Measurements from ENCODE around the gene AOPEP. TPM values are rescaled to one million over a fixed set of nuclear protein-coding genes. Genes with fewer than 3 reads are reported as not detected.

AOPEP gene
- total RNA-seq, 2 experiments from 2014 or later = 13.5 to 17.0 TPM

DNA sequence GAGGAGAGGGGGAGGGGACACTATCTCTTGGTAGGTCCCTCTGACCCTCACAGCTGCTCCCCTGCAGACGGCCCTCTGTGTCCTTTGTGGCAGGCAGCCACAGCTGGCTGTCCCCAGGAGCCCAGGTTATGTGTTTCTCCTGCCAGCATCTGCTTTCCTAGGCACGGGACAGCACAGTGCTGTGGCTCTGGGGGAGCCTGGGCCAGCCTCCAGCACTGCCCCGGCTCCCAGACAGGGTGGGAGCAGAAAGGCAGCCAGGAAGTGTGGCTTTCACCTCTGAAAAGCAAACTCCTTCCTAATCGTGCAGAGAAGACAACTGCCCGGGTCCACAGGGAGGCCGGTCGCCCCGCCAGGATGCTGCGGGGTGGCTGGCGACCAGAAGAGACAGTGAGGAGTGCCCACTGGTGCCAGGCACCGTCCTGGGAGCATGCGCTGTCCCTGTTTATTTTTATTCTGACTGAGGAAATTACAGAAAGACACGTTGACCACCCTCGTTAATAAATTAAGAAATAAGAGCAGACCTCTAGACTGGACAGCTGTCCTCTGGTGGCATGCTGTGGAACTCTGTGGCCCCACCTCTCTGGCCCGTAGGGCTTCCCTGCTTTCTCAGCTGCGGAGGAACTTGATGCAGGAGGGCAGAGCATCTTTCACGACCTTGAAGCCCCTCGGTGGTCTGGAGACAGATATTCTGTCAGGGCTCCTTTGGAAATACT is 350.7 kb downstream of the AOPEP start:
- no peaks in the 10 kb centered on the region for H3K27me3 Mint-ChIP-seq
- ChIA-PET POLR2A (no interaction called here), CTCF (no interaction called here)
- no peak for DNase-seq
- peaks cover 2% of the 10 kb centered on the region for H3K36me3 Mint-ChIP-seq (ENCODE audit: low read depth)
- no peak overlapping the region for H3K4me3 Mint-ChIP-seq
- H3K9me3 Mint-ChIP-seq = no peaks in the 10 kb centered on the region
- no peaks in the 10 kb centered on the region for H3K4me1 Mint-ChIP-seq
- H3K27ac Mint-ChIP-seq = no peak overlapping the region

- Mint-ChIP-seq H3K27me3 (no peaks in the 10 kb centered on the region), H3K36me3 (ENCODE audit: low read depth) (peaks cover 5% of the 10 kb centered on the region), H3K9me3 (no peaks in the 10 kb centered on the region), H3K4me3 (no peak overlapping the region), H3K4me1 (no peaks in the 10 kb centered on the region), H3K27ac (no peak overlapping the region)
- DNase-seq = no peak
- CTCF ChIA-PET = no interaction called here
- POLR2A ChIA-PET = no interaction called here
Observed at GRCh38 chr9:95077766-95078370, 351.4 kb downstream of the AOPEP start.

DNA sequence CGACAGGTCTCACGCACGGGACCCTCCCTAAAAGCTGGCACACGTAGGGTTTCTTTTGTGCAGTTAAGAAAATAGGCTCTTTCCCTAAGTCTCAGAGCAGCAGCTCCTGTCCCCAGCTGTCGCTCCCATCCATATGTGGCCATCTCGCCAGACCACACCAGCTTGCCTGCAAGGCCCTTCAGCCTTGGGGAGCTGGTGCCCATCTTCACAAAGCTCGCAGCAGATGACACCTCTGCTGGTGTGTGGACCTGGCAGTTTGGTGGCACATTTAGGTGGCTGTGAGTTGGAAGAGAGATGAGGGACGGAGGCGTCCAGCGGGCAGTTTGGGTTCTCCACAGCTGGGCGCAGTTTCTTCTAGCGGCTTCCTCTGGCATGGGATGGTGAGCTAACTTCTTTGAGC is 352.0 kb downstream of the AOPEP start:
- no peak overlapping the region for H3K4me3 Mint-ChIP-seq
- no peaks in the 10 kb centered on the region for H3K9me3 Mint-ChIP-seq
- no peak for DNase-seq
- H3K36me3 Mint-ChIP-seq (ENCODE audit: low read depth) = peaks cover 5% of the 10 kb centered on the region
- ChIA-PET POLR2A (no interaction called here), CTCF (no interaction called here)
- H3K4me1 Mint-ChIP-seq = no peaks in the 10 kb centered on the region
- H3K27me3 Mint-ChIP-seq = no peaks in the 10 kb centered on the region
- H3K27ac Mint-ChIP-seq = no peak overlapping the region

- ChIA-PET CTCF (no interaction called here), POLR2A (no interaction called here)
- H3K27ac Mint-ChIP-seq = no peak overlapping the region
- no peaks in the 10 kb centered on the region for H3K4me1 Mint-ChIP-seq
- H3K9me3 Mint-ChIP-seq = no peaks in the 10 kb centered on the region
- H3K27me3 Mint-ChIP-seq = no peaks in the 10 kb centered on the region
- H3K36me3 Mint-ChIP-seq (ENCODE audit: low read depth) = peaks cover 5% of the 10 kb centered on the region
- DNase-seq = no peak
- no peak overlapping the region for H3K4me3 Mint-ChIP-seq
Observed at GRCh38 chr9:95078939-95079338, 352.4 kb downstream of the AOPEP start.

DNA sequence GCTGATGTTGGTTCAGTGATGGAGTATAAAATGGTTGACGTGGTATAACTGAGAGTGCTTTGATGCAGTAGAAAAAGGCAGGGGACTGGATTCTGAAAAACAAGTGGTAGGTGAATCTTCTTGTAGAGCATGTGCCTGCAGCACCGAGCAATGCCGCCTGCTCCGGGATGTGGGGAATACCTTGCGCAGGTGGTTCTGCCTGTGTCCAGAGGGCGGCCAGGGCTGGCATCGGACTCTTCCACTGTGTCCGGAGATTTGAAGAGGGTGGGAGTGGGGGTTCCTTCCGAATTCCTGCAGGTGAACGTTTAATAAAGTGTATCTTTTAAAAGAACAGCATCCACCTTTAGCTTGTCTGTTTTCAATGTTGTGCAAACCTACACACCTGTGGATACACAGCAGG is 353.0 kb downstream of the AOPEP start:
- Mint-ChIP-seq H3K9me3 (no peaks in the 10 kb centered on the region), H3K27me3 (no peaks in the 10 kb centered on the region), H3K36me3 (ENCODE audit: low read depth) (peaks cover 5% of the 10 kb centered on the region), H3K27ac (no peak overlapping the region), H3K4me1 (no peaks in the 10 kb centered on the region), H3K4me3 (no peak overlapping the region)
- CTCF ChIA-PET = no interaction called here
- DNase-seq = no peak
- POLR2A ChIA-PET = no interaction called here

- ChIA-PET CTCF (no interaction called here), POLR2A (no interaction called here)
- H3K36me3 Mint-ChIP-seq (ENCODE audit: low read depth) = peaks cover 5% of the 10 kb centered on the region
Observed at GRCh38 chr9:95080961-95081647, 354.6 kb downstream of the AOPEP start.

DNA sequence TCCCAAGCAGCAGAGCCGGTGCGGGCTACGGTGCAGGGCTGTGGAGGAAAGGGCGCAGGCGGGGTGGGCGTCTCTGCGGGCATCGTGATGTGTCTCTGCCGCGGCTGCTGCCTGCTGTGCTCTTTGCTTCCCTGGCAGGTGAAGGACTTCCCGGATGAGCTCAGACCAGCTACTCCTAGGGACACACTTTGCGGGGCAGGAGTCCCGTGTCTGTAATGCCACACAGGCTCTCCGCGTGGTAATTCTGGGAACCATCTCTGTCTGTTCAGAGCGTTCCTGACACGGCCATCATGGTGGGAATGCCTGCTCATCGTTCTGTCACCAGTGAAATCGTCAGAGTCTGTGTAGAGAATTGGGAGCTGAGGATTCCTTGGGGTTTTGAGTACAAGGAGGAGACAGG is 355.5 kb downstream of the AOPEP start:
- H3K36me3 Mint-ChIP-seq (ENCODE audit: low read depth) = peaks cover 5% of the 10 kb centered on the region
- H3K27ac Mint-ChIP-seq = no peak overlapping the region
- no peaks in the 10 kb centered on the region for H3K4me1 Mint-ChIP-seq
- no peaks in the 10 kb centered on the region for H3K27me3 Mint-ChIP-seq
- CTCF ChIA-PET = no interaction called here
- DNase-seq = no peak
- no peaks in the 10 kb centered on the region for H3K9me3 Mint-ChIP-seq
- POLR2A ChIA-PET = no interaction called here
- H3K4me3 Mint-ChIP-seq = no peak overlapping the region

More at GRCh38 chr9:95080961-95081647, 354.6 kb downstream of the AOPEP start:
- H3K9me3 Mint-ChIP-seq = no peaks in the 10 kb centered on the region
- H3K4me3 Mint-ChIP-seq = no peak overlapping the region
- H3K27me3 Mint-ChIP-seq = no peaks in the 10 kb centered on the region
- H3K27ac Mint-ChIP-seq = no peak overlapping the region
- DNase-seq = no peak
- no peaks in the 10 kb centered on the region for H3K4me1 Mint-ChIP-seq

DNA sequence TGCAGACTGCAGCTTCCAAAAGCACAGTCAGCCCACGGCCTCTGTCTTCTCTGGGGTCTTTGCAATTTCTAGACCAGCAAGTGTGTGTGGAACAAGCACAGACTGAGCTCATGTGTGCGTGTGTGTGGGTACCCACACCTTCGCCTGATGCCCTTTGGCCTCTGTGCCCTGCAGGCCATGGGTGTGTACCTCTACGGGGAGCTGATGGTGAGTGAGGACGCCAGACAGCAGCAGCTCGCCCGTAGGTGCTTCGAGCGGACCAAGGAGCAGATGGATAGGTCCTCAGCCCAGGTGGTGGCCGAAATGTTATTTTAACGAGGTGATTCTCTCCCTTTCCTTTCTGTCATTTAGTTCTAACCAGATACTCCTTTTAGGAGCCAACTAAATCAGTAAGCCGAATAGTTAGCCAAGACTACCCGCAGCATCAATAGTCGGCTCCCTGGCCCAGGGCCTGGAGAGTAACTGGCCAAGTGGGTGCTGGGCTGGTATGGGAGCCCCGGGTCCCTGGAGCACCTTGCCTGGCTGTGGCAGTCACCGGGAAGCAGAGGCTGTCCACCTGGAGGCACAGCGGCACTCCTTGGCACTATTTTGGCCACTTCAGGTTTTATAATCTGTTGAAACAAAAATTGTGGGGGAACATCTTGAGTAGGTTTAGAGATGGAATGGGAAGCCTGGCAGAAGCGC is 356.0 kb downstream of the AOPEP start:
- no peak overlapping the region for H3K27ac Mint-ChIP-seq
- CTCF ChIA-PET = no interaction called here

GRCh38 chr9:95083086-95083768 is 356.7 kb downstream of the AOPEP start:
- no peak for DNase-seq
- H3K4me1 Mint-ChIP-seq = no peaks in the 10 kb centered on the region
- H3K36me3 Mint-ChIP-seq (ENCODE audit: low read depth) = peaks cover 5% of the 10 kb centered on the region
- H3K27ac Mint-ChIP-seq = no peak overlapping the region
- ChIA-PET CTCF (interaction anchor here (1.2 kb wide), 1 partner anchor 401 kb away, joined by 3 read pairs; no protein-coding TSS in a partner anchor), POLR2A (no interaction called here)
- no peak overlapping the region for H3K4me3 Mint-ChIP-seq
- no peaks in the 10 kb centered on the region for H3K9me3 Mint-ChIP-seq
- H3K27me3 Mint-ChIP-seq = no peaks in the 10 kb centered on the region

More for the DNA sequence above, 356.0 kb downstream of the AOPEP start:
- no peak overlapping the region for H3K4me3 Mint-ChIP-seq
- peaks cover 5% of the 10 kb centered on the region for H3K36me3 Mint-ChIP-seq (ENCODE audit: low read depth)
- no peaks in the 10 kb centered on the region for H3K9me3 Mint-ChIP-seq
- POLR2A ChIA-PET = no interaction called here
- no peaks in the 10 kb centered on the region for H3K4me1 Mint-ChIP-seq
- no peaks in the 10 kb centered on the region for H3K27me3 Mint-ChIP-seq
- no peak for DNase-seq

DNA sequence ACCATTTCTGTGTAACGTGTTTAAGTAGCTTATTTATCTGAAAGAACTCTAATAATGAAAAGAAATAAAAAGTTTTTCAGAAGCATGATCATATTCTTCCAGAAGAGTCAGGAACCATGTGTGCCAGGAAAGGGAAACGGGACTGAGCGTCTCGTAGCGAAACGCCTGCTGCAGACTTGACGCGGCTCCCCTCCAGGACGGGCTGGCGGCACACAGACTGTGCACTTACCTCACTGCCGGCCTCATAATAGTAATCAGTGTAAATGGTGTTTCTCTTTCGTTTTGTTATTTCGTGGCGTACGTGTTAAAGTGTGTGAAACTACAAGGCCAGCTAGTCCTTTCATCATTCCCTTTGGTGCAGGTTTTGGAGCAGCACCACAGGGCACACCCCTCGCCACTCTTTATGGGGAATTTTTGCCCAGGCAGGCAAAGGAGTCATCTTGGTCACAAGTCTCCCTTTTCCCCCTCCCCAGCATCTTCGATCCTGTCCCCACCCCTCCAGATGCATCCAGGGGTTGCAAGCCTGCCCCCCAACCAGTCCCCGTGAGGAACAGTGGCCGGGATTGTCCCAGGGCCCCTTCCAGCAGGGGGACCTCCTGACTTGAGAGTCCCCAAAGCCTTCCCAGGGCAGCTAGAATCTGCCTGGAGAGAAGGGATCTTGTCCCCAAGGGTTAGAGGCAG is 357.9 kb downstream of the AOPEP start:
- POLR2A ChIA-PET = no interaction called here
- Mint-ChIP-seq H3K4me3 (no peak overlapping the region), H3K27ac (no peak overlapping the region), H3K9me3 (no peaks in the 10 kb centered on the region), H3K27me3 (no peaks in the 10 kb centered on the region), H3K4me1 (peaks cover 1% of the 10 kb centered on the region), H3K36me3 (ENCODE audit: low read depth) (peaks cover 5% of the 10 kb centered on the region)
- CTCF ChIA-PET = interaction anchor here (0.6 to 1.4 kb wide), 3 partner anchors 47 to 1147 kb away, joined by 3 read pairs; no protein-coding TSS in a partner anchor
- DNase-seq = no peak

GRCh38 chr9:95085036-95085770 is 358.7 kb downstream of the AOPEP start:
- POLR2A ChIA-PET = no interaction called here
- no peak overlapping the region for H3K27ac Mint-ChIP-seq
- DNase-seq = no peak
- H3K36me3 Mint-ChIP-seq (ENCODE audit: low read depth) = peaks cover 5% of the 10 kb centered on the region
- CTCF ChIA-PET = interaction anchor here (0.6 to 1.4 kb wide), 3 partner anchors 46 to 1146 kb away, joined by 3 read pairs; no protein-coding TSS in a partner anchor
- no peaks in the 10 kb centered on the region for H3K27me3 Mint-ChIP-seq
- peaks cover 1% of the 10 kb centered on the region for H3K4me1 Mint-ChIP-seq
- no peaks in the 10 kb centered on the region for H3K9me3 Mint-ChIP-seq
- H3K4me3 Mint-ChIP-seq = no peak overlapping the region

Data from activated CD4-positive, alpha-beta memory T cell treated with anti-CD3 and anti-CD28 coated beads, Interleukin-2, amount 10 ng/mL, durations not matched to agents 7 days and 5 days (primary cell).